ENCODE measurements around the gene CDS2.

DNA sequence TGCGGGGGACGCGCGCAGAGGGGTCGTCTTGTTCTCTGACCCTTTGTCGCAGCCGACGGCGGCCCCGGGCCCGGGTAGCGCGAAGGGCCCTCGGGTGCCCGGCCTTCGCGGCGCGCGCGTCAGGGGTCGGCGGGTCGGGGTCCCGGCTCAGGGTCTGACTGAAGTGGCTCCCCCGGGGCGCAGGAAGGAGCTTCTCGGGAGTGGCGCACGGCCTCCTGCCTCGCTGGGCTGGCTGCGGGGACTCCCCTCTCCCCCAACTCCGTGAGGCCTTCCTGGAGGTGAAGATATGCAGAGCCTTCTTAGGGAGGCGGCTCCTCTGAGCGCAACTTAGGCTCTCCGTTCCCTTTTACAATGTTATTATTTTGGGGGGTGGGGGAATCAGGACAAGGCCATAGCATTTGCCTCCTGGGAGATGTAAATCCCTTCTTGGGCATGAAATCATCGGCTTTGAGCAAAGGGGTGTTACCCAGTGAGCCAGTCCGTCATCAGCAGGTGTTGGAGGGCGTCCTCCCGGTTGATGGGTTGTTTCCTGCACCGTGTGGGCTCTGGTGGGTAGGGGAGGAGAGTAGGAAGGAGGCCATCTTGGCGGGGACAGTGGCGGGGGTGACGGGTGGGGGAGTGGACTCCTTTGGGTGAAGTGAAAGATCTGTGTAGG lies 523 bp downstream of the CDS2 start:
- TF ChIP-seq EP300 (IDR thresholded peaks at IDR 0.05) (no peak), POLR2A (IDR thresholded peaks at IDR 0.05) (no peak), POLR2AphosphoS5 (IDR thresholded peaks at IDR 0.05) (no peak)
- TF ChIP-seq, protein P1, sequence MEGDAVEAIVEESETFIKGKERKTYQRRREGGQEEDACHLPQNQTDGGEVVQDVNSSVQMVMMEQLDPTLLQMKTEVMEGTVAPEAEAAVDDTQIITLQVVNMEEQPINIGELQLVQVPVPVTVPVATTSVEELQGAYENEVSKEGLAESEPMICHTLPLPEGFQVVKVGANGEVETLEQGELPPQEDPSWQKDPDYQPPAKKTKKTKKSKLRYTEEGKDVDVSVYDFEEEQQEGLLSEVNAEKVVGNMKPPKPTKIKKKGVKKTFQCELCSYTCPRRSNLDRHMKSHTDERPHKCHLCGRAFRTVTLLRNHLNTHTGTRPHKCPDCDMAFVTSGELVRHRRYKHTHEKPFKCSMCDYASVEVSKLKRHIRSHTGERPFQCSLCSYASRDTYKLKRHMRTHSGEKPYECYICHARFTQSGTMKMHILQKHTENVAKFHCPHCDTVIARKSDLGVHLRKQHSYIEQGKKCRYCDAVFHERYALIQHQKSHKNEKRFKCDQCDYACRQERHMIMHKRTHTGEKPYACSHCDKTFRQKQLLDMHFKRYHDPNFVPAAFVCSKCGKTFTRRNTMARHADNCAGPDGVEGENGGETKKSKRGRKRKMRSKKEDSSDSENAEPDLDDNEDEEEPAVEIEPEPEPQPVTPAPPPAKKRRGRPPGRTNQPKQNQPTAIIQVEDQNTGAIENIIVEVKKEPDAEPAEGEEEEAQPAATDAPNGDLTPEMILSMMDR (IDR thresholded peaks at IDR 0.05), result no peak
